SU-DHL-6 (cell line): ENCODE data around the gene AFF4.

ENCODE experiments used
- H2AFZ ChIP-seq: fragments of 200-600 bp; sonication (generic); 2 replicates; pipeline ENCODE4 v1.6.1; 2014; ENCODE audit warnings: low read depth, mild to moderate bottlenecking, moderate library complexity, mixed read lengths, antibody characterized with exemption, low read length; ENCODE audit not compliant: severe bottlenecking
- H3F3A ChIP-seq: fragments of 200-600 bp; shearing (Covaris generic); 2 replicates; pipeline ENCODE4 v1.6.0; 2016; ENCODE audit warnings: antibody characterized with exemption, mild to moderate bottlenecking; ENCODE audit not compliant: insufficient read depth
- H3K27ac ChIP-seq: fragments of 200-600 bp; sonication (generic); 2 replicates; pipeline ENCODE4 v1.5.1; 2016; ENCODE audit warnings: low read depth, mild to moderate bottlenecking, low read length, moderate library complexity, mixed read lengths
- H3K27me3 ChIP-seq: fragments of 200-600 bp; sonication (generic), shearing (Covaris generic); 2 replicates; pipeline ENCODE4 v1.6.0; 2014; ENCODE audit warnings: mild to moderate bottlenecking, low read length
- H3K36me3 ChIP-seq: fragments of 200-600 bp; sonication (generic); 2 replicates; pipeline ENCODE4 v1.6.1; 2014; ENCODE audit warnings: mild to moderate bottlenecking, low read length, mixed read lengths
- H3K4me2 ChIP-seq: fragments of 300-600, 200-600 bp; shearing (Covaris generic), sonication (generic); 2 replicates; pipeline ENCODE4 v1.6.0; 2014; ENCODE audit warnings: low read length, low read depth, mild to moderate bottlenecking; ENCODE audit not compliant: poor library complexity, severe bottlenecking
- H3K4me3 ChIP-seq: fragments of 200-600 bp; sonication (generic); 2 replicates; pipeline ENCODE4 v1.5.1; 2014; ENCODE audit warnings: antibody characterized with exemption, low read length, mild to moderate bottlenecking, mixed read lengths; ENCODE audit not compliant: insufficient read depth, poor library complexity, severe bottlenecking
- H3K79me2 ChIP-seq: fragments of 200-600 bp; sonication (generic); 2 replicates; pipeline ENCODE4 v1.6.1; 2014; ENCODE audit warnings: mild to moderate bottlenecking, low read length, moderate library complexity; ENCODE audit not compliant: insufficient read depth
- H3K9ac ChIP-seq: fragments of 200-600 bp; sonication (generic); 2 replicates; pipeline ENCODE4 v1.7.0; 2014; ENCODE audit warnings: mild to moderate bottlenecking, low read length
- H3K9me2 ChIP-seq: fragments of 200-600 bp; sonication (generic); replicated peaks from 2 replicates; pipeline ENCODE4 v1.6.1; 2014; ENCODE audit warnings: low read length; ENCODE audit not compliant: insufficient read depth
- H3K9me3 ChIP-seq: fragments of 200-600 bp; sonication (generic); 2 replicates; pipeline ENCODE4 v1.6.1; 2014; ENCODE audit warnings: low read length, mixed read lengths; ENCODE audit not compliant: insufficient read depth
- H4K20me1 ChIP-seq: fragments of 200-600 bp; sonication (generic); 2 replicates; pipeline ENCODE4 v1.6.1; 2014; ENCODE audit warnings: low read depth, mild to moderate bottlenecking, antibody characterized with exemption, low read length, moderate library complexity, mixed read lengths
- CTCF ChIP-seq: fragments of 200-600 bp; sonication (generic); IDR thresholded peaks from one replicate; pipeline ENCODE4 v1.5.1; 2017; ENCODE audit warnings: antibody characterized with exemption, mild to moderate bottlenecking, low read length, moderate library complexity; ENCODE audit not compliant: insufficient read depth, poor library complexity, severe bottlenecking
- EZH2phosphoT487 ChIP-seq: fragments of 200-600 bp; sonication (generic), shearing (Covaris generic); conservative IDR thresholded peaks from 2 replicates; pipeline ENCODE4 v1.6.1; 2018; ENCODE audit warnings: mild to moderate bottlenecking, antibody characterized with exemption, low read length, moderate library complexity, mixed read lengths

Gene AFF4

GRCh38 chr5:132901036-132901435 lies 62.4 kb downstream of the AFF4 start:
- no peak overlapping the region for H2AFZ ChIP-seq
- H4K20me1 ChIP-seq, result no peaks in the 10 kb centered on the region
- H3K4me2 ChIP-seq, result no peak overlapping the region
- H3K9ac ChIP-seq, result no peak overlapping the region
- H3K4me3 ChIP-seq, result no peak overlapping the region
- H3K9me3 ChIP-seq, result no peaks in the 10 kb centered on the region
- no peaks in the 10 kb centered on the region for H3K79me2 ChIP-seq
- no peak for TF ChIP-seq EZH2phosphoT487
- no peak for TF ChIP-seq CTCF
- no peaks in the 10 kb centered on the region for H3F3A ChIP-seq
- H3K36me3 ChIP-seq, result peaks cover 14% of the 10 kb centered on the region; the same call in 1 of the 2 replicates
- no peaks in the 10 kb centered on the region for H3K27me3 ChIP-seq
- H3K27ac ChIP-seq, result no peak overlapping the region
- H3K9me2 ChIP-seq, result no peaks in the 10 kb centered on the region

- H3K79me2 ChIP-seq, result no peaks in the 10 kb centered on the region
- H3K36me3 ChIP-seq, result peaks cover 23% of the 10 kb centered on the region; the same call in 1 of the 2 replicates
- no peak overlapping the region for H3K4me2 ChIP-seq
- H3K9me3 ChIP-seq, result no peaks in the 10 kb centered on the region
- H2AFZ ChIP-seq, result no peak overlapping the region
- H3K4me3 ChIP-seq, result no peak overlapping the region
- no peaks in the 10 kb centered on the region for H3K9me2 ChIP-seq
- H4K20me1 ChIP-seq, result no peaks in the 10 kb centered on the region
- no peak overlapping the region for H3K9ac ChIP-seq
- no peaks in the 10 kb centered on the region for H3K27me3 ChIP-seq
- H3F3A ChIP-seq, result no peaks in the 10 kb centered on the region
- TF ChIP-seq CTCF, result no peak
- TF ChIP-seq EZH2phosphoT487, result no peak
- H3K27ac ChIP-seq, result no peak overlapping the region
Observed at GRCh38 chr5:132898094-132898493, 65.3 kb downstream of the AFF4 start.

- no peak overlapping the region for H2AFZ ChIP-seq
- H3K36me3 ChIP-seq, result peaks cover 23% of the 10 kb centered on the region; the same call in 1 of the 2 replicates
- no peak overlapping the region for H3K27ac ChIP-seq
- H3K4me2 ChIP-seq, result no peak overlapping the region
- H3K9ac ChIP-seq, result no peak overlapping the region
- H3F3A ChIP-seq, result no peaks in the 10 kb centered on the region
- H4K20me1 ChIP-seq, result no peaks in the 10 kb centered on the region
- H3K4me3 ChIP-seq, result no peak overlapping the region
- H3K9me3 ChIP-seq, result no peaks in the 10 kb centered on the region
- no peaks in the 10 kb centered on the region for H3K79me2 ChIP-seq
- H3K27me3 ChIP-seq, result no peaks in the 10 kb centered on the region
- H3K9me2 ChIP-seq, result no peaks in the 10 kb centered on the region
- TF ChIP-seq CTCF (no peak), EZH2phosphoT487 (no peak)
Observed at GRCh38 chr5:132896685-132897084, 66.7 kb downstream of the AFF4 start.
